CD14-positive monocyte (primary cell): ENCODE results near the gene ODAD2. TPM values are rescaled to one million over a fixed set of nuclear protein-coding genes. Genes with fewer than 3 reads are reported as not detected.

Experiments used
- DNase-seq, 3 donors: peaks; one replicate each; pipeline ENCODE4 v3.0.0-alpha.2; 2011 to 2022
- H2AFZ ChIP-seq: 2 replicates; pipeline ENCODE4 v1.6.0; 2012; ENCODE audit warnings: mild to moderate bottlenecking, low read depth, low read length, inconsistent platforms; ENCODE audit not compliant: insufficient read depth, poor library complexity, severe bottlenecking
- H3K27ac ChIP-seq, 2 donors: 1 replicate in 1 of 2; 2 replicates in 1 of 2; pipeline ENCODE4 v1.5.1; 2012 to 2013; ENCODE audit warnings: low read length in 2 of 2, control low read depth in 1 of 2, inconsistent platforms in 1 of 2, low read depth in 1 of 2, mild to moderate bottlenecking in 1 of 2
- H3K27me3 ChIP-seq, 2 donors: one replicate each; pipeline versions ENCODE4 v1.6.0 to v1.6.1; 2011 to 2013; ENCODE audit warnings: low read length in 2 of 2; ENCODE audit not compliant: control insufficient read depth in 2 of 2, insufficient read depth in 2 of 2
- H3K36me3 ChIP-seq, 2 donors: replicated peaks in 1 of 2; 1 replicate in 1 of 2; 2 replicates in 1 of 2; pipeline versions ENCODE4 v1.5.1 to v1.6.1; 2012 to 2013; ENCODE audit warnings: low read length in 2 of 2, control low read depth in 1 of 2, inconsistent platforms in 1 of 2, mild to moderate bottlenecking in 1 of 2; ENCODE audit not compliant: insufficient read depth in 2 of 2, control insufficient read depth in 1 of 2
- H3K4me1 ChIP-seq, 2 donors: 1 replicate in 1 of 2; 2 replicates in 1 of 2; pipeline versions ENCODE4 v1.5.1 to v1.6.1; 2012 to 2013; ENCODE audit warnings: low read length in 2 of 2, control low read depth in 1 of 2, inconsistent platforms in 1 of 2, mild to moderate bottlenecking in 1 of 2, moderate library complexity in 1 of 2; ENCODE audit not compliant: insufficient read depth in 2 of 2, control insufficient read depth in 1 of 2
- H3K4me2 ChIP-seq: replicated peaks from 2 replicates; pipeline ENCODE3; 2012; ENCODE audit warnings: low read length, moderate library complexity, mild to moderate bottlenecking; ENCODE audit not compliant: poor library complexity, severe bottlenecking; ENCODE audit errors: extremely low read depth
- H3K4me3 ChIP-seq, 3 experiments: fragments of 200-600 bp in 1 of 3; sonication (generic) in 1 of 3; replicated peaks in 1 of 3; 1 replicate in 2 of 3; 2 replicates in 1 of 3; pipeline ENCODE4 v1.5.1; 2011 to 2013; ENCODE audit warnings: low read length in 3 of 3, mild to moderate bottlenecking in 3 of 3, control low read depth in 2 of 3, low read depth in 2 of 3, inconsistent platforms in 1 of 3, moderate library complexity in 1 of 3
- H3K79me2 ChIP-seq: 2 replicates; pipeline ENCODE4 v1.6.0; 2012; ENCODE audit warnings: mild to moderate bottlenecking, control low read depth, inconsistent platforms, low read length, moderate library complexity; ENCODE audit not compliant: insufficient read depth
- H3K9ac ChIP-seq: 2 replicates; pipeline ENCODE4 v1.6.0; 2017; ENCODE audit warnings: low read length, mild to moderate bottlenecking; ENCODE audit not compliant: insufficient read depth, poor library complexity, severe bottlenecking
- H3K9me3 ChIP-seq, 2 donors: replicated peaks in 1 of 2; 1 replicate in 1 of 2; 2 replicates in 1 of 2; pipeline versions ENCODE4 v1.5.1 to v1.6.1; 2012 to 2013; ENCODE audit warnings: low read length in 2 of 2, control low read depth in 1 of 2; ENCODE audit not compliant: control insufficient read depth in 1 of 2, insufficient read depth in 1 of 2
- H4K20me1 ChIP-seq: 2 replicates; pipeline ENCODE4 v1.6.0; 2012; ENCODE audit warnings: mild to moderate bottlenecking, low read length, control low read depth, moderate library complexity; ENCODE audit not compliant: insufficient read depth
- H3K27ac Mint-ChIP-seq, 7 donors: one replicate each; pipeline ENCODE4 v1.8.0; 2020; ENCODE audit warnings: mild to moderate bottlenecking in 7 of 7, mixed read lengths in 7 of 7, moderate library complexity in 6 of 7, inconsistent platforms in 2 of 7
- H3K27me3 Mint-ChIP-seq, 3 donors: one replicate each; pipeline ENCODE4 v1.8.0; 2021 to 2022; ENCODE audit warnings: low read depth in 3 of 3, mild to moderate bottlenecking in 3 of 3, mixed read lengths in 3 of 3, moderate library complexity in 3 of 3, inconsistent platforms in 1 of 3
- H3K36me3 Mint-ChIP-seq, 2 donors: one replicate each; pipeline ENCODE4 v1.8.0; 2020; ENCODE audit warnings: mixed read lengths in 2 of 2, inconsistent platforms in 1 of 2, mild to moderate bottlenecking in 1 of 2
- H3K4me1 Mint-ChIP-seq: one replicate; pipeline ENCODE4 v1.8.0; 2020; ENCODE audit warnings: mild to moderate bottlenecking, mixed read lengths
- H3K4me3 Mint-ChIP-seq, 2 donors: one replicate each; pipeline ENCODE4 v1.8.0; 2020; ENCODE audit warnings: mild to moderate bottlenecking in 2 of 2, mixed read lengths in 2 of 2, moderate library complexity in 1 of 2
- H3K9me3 Mint-ChIP-seq, 7 donors: one replicate each; pipeline ENCODE4 v1.8.0; 2020 to 2022; ENCODE audit warnings: mixed read lengths in 7 of 7, mild to moderate bottlenecking in 6 of 7, moderate library complexity in 6 of 7, inconsistent platforms in 2 of 7
- WGBS: methylation state at CpG from one replicate; pipeline ENCODE4 v1.1.5; 2013; ENCODE audit warnings: missing lambda C conversion rate; ENCODE audit not compliant: insufficient coverage; 5-methylcytosine and 5-hydroxymethylcytosine counted together
- intact Hi-C, 2 donors: fragments of 100-400 bp; cut with micrococcal nuclease; formaldehyde crosslinking; loops; one replicate each; pipeline versions ENCODE4 v1.15.0 to v1.15.1; 2023
- polyA plus RNA-seq, 3 donors: library from polyadenylated mRNA; depleted of rRNA in 1 of 3; unstranded in 2 of 3; stranded (reverse) in 1 of 3; fragments of 300-500 nt in 2 of 3; fragments of >200 nt in 1 of 3; fragmentation: Illumina TruSeq in 2 of 3; gene quantifications; 1 replicate in 2 of 3; 2 replicates in 1 of 3; pipeline ENCODE4 v1.2.3, GENCODE V29; 2012 to 2021
- TF ChIP-seq, protein P1 (sequence below): fragments of 200-600 bp; IDR thresholded peaks from one replicate; pipeline ENCODE4 v1.8.0; 2022; ENCODE audit warnings: antibody characterized with exemption, mild to moderate bottlenecking

The ODAD2 gene
- polyA plus RNA-seq, 3 donors: not detected

DNA sequence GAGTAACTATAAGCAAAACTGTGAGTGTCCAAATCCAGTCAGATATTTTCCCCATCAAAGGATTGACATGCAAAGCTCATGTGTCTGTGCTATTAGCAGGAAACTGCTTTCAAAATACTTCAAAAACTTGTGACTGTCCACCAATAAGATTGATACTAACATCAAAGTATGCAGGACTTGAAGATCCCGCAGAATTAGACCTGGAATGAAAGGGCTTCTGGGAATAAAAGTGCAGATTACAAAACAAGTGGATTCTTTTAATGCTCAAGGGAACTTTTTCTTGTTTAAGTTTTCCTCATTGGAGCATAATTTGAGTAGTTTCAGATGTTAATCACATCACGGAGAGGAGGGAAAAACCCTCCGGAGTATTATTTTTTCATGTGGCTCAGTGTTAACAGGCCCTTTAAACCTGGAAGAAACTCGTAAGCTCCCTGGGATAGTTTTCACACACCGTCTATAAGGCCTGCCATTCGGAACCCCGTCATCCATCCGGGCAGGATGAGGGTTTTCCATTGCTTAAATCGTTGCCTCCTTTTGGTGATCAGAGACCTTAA, 219.3 kb downstream of the ODAD2 start:
- Histone ChIP-seq H3K9ac (no peak overlapping the region), H3K4me1 (no peaks in the 10 kb centered on the region), H3K27me3 (no peaks in the 10 kb centered on the region), H3K27ac (no peak overlapping the region), H2AFZ (no peak overlapping the region), H3K4me3 (no peak overlapping the region), H4K20me1 (no peaks in the 10 kb centered on the region), H3K79me2 (no peaks in the 10 kb centered on the region), H3K9me3 (peaks cover 0 to 3% of the 10 kb centered on the region in 2 donors), H3K4me2 (no peak overlapping the region), H3K36me3 (no peaks in the 10 kb centered on the region)
- H3K4me1 Mint-ChIP-seq: peaks cover 2% of the 10 kb centered on the region
- peaks cover 7 to 16% (median 9%) of the 10 kb centered on the region in 3 donors for H3K27me3 Mint-ChIP-seq
- H3K27ac Mint-ChIP-seq: no peak overlapping the region
- no peak overlapping the region for H3K4me3 Mint-ChIP-seq
- no peaks in the 10 kb centered on the region for H3K36me3 Mint-ChIP-seq
- 95% methylated on average over 8 of the region's 9 CpGs for WGBS
- peaks cover 0 to 5% (median 0%) of the 10 kb centered on the region in 7 donors for H3K9me3 Mint-ChIP-seq
- TF ChIP-seq, protein P1, sequence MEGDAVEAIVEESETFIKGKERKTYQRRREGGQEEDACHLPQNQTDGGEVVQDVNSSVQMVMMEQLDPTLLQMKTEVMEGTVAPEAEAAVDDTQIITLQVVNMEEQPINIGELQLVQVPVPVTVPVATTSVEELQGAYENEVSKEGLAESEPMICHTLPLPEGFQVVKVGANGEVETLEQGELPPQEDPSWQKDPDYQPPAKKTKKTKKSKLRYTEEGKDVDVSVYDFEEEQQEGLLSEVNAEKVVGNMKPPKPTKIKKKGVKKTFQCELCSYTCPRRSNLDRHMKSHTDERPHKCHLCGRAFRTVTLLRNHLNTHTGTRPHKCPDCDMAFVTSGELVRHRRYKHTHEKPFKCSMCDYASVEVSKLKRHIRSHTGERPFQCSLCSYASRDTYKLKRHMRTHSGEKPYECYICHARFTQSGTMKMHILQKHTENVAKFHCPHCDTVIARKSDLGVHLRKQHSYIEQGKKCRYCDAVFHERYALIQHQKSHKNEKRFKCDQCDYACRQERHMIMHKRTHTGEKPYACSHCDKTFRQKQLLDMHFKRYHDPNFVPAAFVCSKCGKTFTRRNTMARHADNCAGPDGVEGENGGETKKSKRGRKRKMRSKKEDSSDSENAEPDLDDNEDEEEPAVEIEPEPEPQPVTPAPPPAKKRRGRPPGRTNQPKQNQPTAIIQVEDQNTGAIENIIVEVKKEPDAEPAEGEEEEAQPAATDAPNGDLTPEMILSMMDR: no peak
- intact Hi-C loops: no loop called here
- no peak for DNase-seq

DNA sequence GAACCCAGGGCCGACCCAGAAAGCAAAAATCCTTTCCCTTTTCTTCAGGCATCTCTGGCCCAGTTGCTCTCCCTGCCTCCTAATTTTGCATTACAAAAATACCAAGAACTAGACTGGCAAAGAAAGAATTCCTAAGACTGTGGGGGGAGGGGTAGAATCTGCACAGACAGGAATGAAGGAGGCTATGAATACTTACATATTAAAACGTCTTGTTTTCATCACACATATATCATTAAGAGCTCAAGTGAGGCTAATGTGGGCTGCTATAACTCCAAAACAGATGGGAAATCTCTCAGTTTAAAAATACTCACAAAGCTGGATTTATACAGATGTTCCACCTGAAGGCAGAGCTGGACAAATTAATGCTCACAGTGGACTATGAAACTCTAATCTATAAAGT, 224.0 kb downstream of the ODAD2 start:
- Mint-ChIP-seq H3K27ac (no peak overlapping the region), H3K9me3 (peaks cover 0 to 5% (median 0%) of the 10 kb centered on the region in 7 donors), H3K4me3 (no peak overlapping the region), H3K36me3 (no peaks in the 10 kb centered on the region), H3K4me1 (peaks cover 8% of the 10 kb centered on the region), H3K27me3 (peaks cover 10 to 13% (median 10%) of the 10 kb centered on the region in 3 donors)
- H3K27me3 ChIP-seq: peaks cover 0 to 3% of the 10 kb centered on the region in 2 donors
- TF ChIP-seq, protein P1: no peak
- no peak overlapping the region for H3K27ac ChIP-seq
- intact Hi-C loops: no loop called here
- H3K4me2 ChIP-seq: no peak overlapping the region
- H3K4me3 ChIP-seq: no peak overlapping the region
- H4K20me1 ChIP-seq: no peaks in the 10 kb centered on the region
- no peaks in the 10 kb centered on the region for H3K9me3 ChIP-seq
- no peak overlapping the region for H3K9ac ChIP-seq
- H3K4me1 ChIP-seq: no peaks in the 10 kb centered on the region
- H2AFZ ChIP-seq: no peak overlapping the region
- no peaks in the 10 kb centered on the region for H3K79me2 ChIP-seq
- H3K36me3 ChIP-seq: no peaks in the 10 kb centered on the region
- WGBS: no CpG with 5 or more reads among the region's 2 CpGs
- no peak for DNase-seq
